Measurements from ENCODE around the gene ARID5A.

The ARID5A gene

DNA sequence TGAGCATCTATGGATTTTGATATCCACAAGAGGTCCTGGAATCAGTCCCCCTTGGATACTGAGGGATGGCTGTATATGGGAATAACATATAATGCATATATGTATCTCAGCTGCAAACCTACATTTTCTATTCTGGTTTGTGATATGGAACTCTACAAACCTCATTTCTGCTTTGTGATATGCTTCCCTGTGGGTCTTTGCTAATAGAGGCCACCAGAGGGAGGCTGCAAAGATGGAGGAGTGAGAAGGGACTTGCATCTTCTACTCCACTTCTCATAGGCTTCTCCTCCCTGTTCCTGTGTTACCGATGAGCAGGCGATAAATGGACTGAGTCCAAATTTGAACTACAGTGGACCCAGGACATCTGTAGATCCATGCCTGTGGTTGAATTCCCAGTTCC, 37.8 kb downstream of the ARID5A start:
- no peak for DNase-seq (ENCODE audit: low read depth)
- H3K4me3 ChIP-seq (ENCODE audit: low read depth, low read length) = no peak overlapping the region
- TF ChIP-seq, protein P1, sequence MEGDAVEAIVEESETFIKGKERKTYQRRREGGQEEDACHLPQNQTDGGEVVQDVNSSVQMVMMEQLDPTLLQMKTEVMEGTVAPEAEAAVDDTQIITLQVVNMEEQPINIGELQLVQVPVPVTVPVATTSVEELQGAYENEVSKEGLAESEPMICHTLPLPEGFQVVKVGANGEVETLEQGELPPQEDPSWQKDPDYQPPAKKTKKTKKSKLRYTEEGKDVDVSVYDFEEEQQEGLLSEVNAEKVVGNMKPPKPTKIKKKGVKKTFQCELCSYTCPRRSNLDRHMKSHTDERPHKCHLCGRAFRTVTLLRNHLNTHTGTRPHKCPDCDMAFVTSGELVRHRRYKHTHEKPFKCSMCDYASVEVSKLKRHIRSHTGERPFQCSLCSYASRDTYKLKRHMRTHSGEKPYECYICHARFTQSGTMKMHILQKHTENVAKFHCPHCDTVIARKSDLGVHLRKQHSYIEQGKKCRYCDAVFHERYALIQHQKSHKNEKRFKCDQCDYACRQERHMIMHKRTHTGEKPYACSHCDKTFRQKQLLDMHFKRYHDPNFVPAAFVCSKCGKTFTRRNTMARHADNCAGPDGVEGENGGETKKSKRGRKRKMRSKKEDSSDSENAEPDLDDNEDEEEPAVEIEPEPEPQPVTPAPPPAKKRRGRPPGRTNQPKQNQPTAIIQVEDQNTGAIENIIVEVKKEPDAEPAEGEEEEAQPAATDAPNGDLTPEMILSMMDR (IDR thresholded peaks at IDR 0.05; ENCODE audit: control insufficient read depth, extremely low read depth, insufficient read depth) = no peak

DNA sequence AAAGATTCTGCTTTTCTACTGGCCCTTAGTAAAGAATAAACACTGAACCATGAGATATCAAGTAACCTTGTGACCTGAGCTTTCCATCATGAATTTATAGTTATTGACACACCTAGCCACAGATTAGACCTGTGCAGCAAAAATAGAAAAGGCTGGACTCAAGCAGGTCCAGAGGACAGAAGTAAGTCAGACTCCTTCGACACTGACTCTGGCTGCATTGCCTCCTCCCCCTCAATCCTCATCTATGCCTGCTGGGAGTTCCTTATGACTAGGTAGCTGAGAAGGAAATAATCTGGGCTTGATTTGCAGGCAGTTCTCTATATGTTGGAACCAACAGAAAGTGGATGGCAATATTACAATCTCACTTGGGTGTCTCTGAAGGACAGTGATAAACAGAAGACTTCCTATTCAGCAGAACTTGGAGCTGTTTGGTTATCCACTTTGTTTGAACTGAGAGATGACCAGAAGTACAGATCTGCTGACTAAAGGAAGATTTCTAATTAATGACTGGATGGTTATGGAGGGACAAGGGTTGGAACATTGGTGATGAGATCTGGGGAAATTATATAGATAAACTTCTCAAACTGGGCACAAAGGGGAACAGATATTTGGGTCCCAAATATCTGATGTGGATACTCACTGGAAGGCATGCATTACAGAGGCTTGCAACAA, 39.4 kb downstream of the ARID5A start:
- TF ChIP-seq, protein P1 (IDR thresholded peaks at IDR 0.05; ENCODE audit: control insufficient read depth, extremely low read depth, insufficient read depth) = no peak
- no peak for DNase-seq (ENCODE audit: low read depth)
- no peak overlapping the region for H3K4me3 ChIP-seq (ENCODE audit: low read depth, low read length)

DNA sequence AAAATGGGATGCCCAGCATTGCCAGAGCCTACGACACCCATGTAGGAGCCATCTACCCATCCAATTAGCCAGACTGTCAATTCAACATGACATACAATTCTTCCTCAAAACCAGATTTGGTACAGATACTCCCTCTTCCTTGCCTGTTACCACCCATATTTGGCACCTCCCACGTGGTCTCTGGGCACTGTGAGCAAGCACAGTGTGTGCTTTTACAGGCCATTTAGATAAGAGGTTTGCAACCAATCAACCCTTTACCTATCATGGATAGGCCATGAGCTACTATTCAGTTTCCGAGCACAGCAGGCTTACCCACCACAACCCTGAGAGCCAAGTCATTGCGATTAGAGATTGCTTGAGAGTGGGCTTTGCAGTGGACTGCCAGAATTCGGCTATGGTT, 40.9 kb downstream of the ARID5A start:
- H3K4me3 ChIP-seq (ENCODE audit: low read depth, low read length) = no peak overlapping the region
- TF ChIP-seq, protein P1 (IDR thresholded peaks at IDR 0.05; ENCODE audit: control insufficient read depth, extremely low read depth, insufficient read depth) = no peak
- DNase-seq (ENCODE audit: low read depth) = no peak

DNA sequence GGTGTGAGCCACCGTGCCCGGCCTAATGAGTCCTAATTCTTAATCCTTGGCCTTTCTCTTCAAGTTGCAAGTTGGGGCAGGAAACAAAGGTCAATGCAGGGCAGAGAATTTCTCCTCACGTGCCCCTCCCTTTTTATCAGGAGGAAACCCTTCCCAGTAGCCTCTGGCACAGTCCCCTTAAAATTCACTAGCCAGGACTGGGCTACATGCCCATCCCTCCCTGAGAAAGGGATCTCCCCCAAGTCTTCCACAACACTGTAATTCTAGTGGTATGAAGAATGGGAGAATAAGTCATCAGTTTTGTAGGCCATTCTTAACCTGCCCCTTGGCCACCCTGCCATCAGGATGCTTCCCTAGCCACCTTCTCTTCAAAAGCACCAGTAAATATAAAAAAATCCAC, 42.2 kb downstream of the ARID5A start:
- TF ChIP-seq, protein P1 (IDR thresholded peaks at IDR 0.05; ENCODE audit: control insufficient read depth, extremely low read depth, insufficient read depth) = no peak
- DNase-seq (ENCODE audit: low read depth) = no peak
- no peak overlapping the region for H3K4me3 ChIP-seq (ENCODE audit: low read depth, low read length)

DNA sequence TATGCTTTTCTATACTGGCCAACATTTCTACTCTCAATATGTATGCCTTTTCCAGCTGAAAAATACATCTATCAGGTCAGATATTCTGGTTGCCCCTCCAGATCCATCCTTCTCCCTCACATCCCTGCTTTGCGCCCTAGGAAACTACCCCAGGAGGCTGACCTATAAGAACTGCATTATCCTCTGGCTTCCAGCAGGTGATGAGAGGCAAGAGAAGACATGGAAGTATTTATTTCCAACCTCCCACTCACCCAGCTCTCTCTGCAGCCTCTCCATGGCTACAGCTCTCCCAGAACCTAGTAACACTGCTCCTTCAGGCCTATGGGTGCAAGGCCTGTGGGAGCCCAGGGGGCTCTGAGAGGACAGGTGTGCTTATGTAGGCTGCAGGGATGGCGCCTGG, 42.9 kb downstream of the ARID5A start:
- TF ChIP-seq, protein P1 (IDR thresholded peaks at IDR 0.05; ENCODE audit: control insufficient read depth, extremely low read depth, insufficient read depth) = no peak
- no peak for DNase-seq (ENCODE audit: low read depth)
- H3K4me3 ChIP-seq (ENCODE audit: low read depth, low read length) = no peak overlapping the region

DNA sequence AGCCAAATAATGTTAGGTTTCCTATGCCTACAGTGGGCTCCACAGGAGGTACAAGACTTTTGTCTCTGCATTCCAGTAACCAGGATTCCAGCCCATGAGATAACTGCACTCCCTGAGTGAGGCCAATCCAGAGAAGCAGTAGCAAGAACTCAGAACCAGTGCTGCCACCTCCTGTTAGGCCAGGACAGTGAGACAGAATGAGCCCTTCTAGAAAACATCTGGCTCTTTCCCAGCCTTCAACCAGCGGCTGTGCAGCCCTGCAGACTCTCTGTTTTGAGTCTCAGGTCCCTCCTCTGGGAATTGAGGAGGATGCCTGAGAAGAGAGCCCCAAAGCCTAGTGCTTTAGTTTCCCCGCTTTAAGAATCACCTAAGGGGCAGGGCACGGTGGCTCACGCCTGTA, 44.2 kb downstream of the ARID5A start:
- TF ChIP-seq, protein P1 (IDR thresholded peaks at IDR 0.05; ENCODE audit: control insufficient read depth, extremely low read depth, insufficient read depth) = peak; percentile 62
- DNase-seq (ENCODE audit: low read depth) = no peak
- no peak overlapping the region for H3K4me3 ChIP-seq (ENCODE audit: low read depth, low read length)

DNA sequence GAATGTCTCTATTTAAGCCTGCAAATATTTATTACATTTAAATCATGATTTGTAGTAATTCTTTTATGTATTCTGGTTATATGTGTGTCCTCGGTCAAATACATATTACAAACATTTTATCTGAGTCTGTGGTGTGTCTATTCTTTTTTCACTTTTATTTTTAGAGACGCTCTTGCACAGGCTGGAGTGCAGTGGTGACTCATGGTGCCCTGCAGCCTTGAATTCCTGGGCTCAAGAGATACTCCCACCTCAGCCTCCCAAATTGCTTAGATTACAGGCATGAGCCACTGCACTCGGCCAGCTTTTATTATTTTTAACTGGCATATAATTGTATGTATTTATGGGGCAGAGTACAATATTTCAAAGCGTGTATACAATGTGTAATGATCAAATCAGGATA, 47.5 kb downstream of the ARID5A start:
- no peak for DNase-seq (ENCODE audit: low read depth)
- TF ChIP-seq, protein P1 (IDR thresholded peaks at IDR 0.05; ENCODE audit: control insufficient read depth, extremely low read depth, insufficient read depth) = no peak

More for the DNA sequence above, 47.5 kb downstream of the ARID5A start:
- H3K4me3 ChIP-seq (ENCODE audit: low read depth, low read length) = no peak overlapping the region
